A549 (cell line): ENCODE data around the gene NOC4L. TPM values are rescaled to one million over a fixed set of nuclear protein-coding genes. Genes with fewer than 3 reads are reported as not detected.

Experiments used
- ATAC-seq, 2 experiments: fragments of 200-7000 bp in 1 of 2; fragments of >200 bp in 1 of 2; cut with Nextera tagmentation in 1 of 2; cut with Tn5 transposase in 1 of 2; 3 replicates each; pipeline versions ENCODE4 v1.8.0 to v1.9.1; 2018 to 2020; ENCODE audit warnings: mild to moderate bottlenecking in 1 of 2, moderate library complexity in 1 of 2
- CTCF ChIA-PET: fragments of 300-600 bp; sonication (Branson Sonifier 250); formaldehyde crosslinking; extraction: SDS; loops from one replicate; lab custom pipeline; 2021; ENCODE audit warnings: antibody characterized with exemption, inconsistent platforms; lab: Yijun Ruan, JAX
- POLR2A ChIA-PET: fragments of 350-600 bp; formaldehyde crosslinking; extraction: SDS; loops from one replicate; lab custom pipeline; 2021; ENCODE audit warnings: antibody characterized with exemption, inconsistent platforms; lab: Yijun Ruan, JAX
- DNase-seq, 2 experiments: peaks; one replicate each; pipeline versions ENCODE4 v3.0.0 to v3.0.0-alpha.2; 2011 to 2016; ENCODE audit warnings: low read depth in 1 of 2, low spot score in 1 of 2
- FAIRE-seq: peaks from 2 replicates; lab custom pipeline; 2011; peaks lifted over from hg19 to GRCh38; lab: Jason Lieb, UNC
- H3K27ac ChIP-seq, 2 experiments: fragments of >200 bp; sonication (Bioruptor Twin); formaldehyde crosslinking; 3 replicates each; pipeline ENCODE4 v1.5.1; 2016 to 2017
- H3K4me1 ChIP-seq: fragments of >200 bp; sonication (Bioruptor Twin); formaldehyde crosslinking; 3 replicates; pipeline ENCODE4 v1.6.1; 2016
- H3K4me2 ChIP-seq: fragments of >200 bp; sonication (Bioruptor Twin); formaldehyde crosslinking; 3 replicates; pipeline ENCODE4 v1.6.1; 2016
- H3K4me3 ChIP-seq: fragments of >200 bp; sonication (Bioruptor Twin); formaldehyde crosslinking; 3 replicates; pipeline ENCODE4 v1.5.1; 2016
- H3K9me3 ChIP-seq: fragments of >200 bp; sonication (Bioruptor Twin); formaldehyde crosslinking; 3 replicates; pipeline ENCODE4 v1.6.1; 2016
- BHLHE40 ChIP-seq: IDR thresholded peaks from 2 replicates; pipeline ENCODE4 v1.6.1; 2012; ENCODE audit warnings: low read depth, low read length, inconsistent platforms
- CBX2 ChIP-seq: fragments of 200-600 bp; sonication (generic); IDR thresholded peaks from 2 replicates; pipeline ENCODE4 v1.6.1; 2016; ENCODE audit warnings: low read depth, mild to moderate bottlenecking, borderline replicate concordance
- CBX8 ChIP-seq: fragments of 200-600 bp; sonication (generic); IDR thresholded peaks from 2 replicates; pipeline ENCODE4 v1.6.1; 2016
- CEBPB ChIP-seq, 2 experiments: fragments of >200 bp in 1 of 2; sonication (Bioruptor Twin) in 1 of 2; formaldehyde crosslinking in 1 of 2; IDR thresholded peaks; 2 replicates each; pipeline ENCODE4 v1.6.1; 2012 to 2016
- CHD2 ChIP-seq: fragments of 150-350 bp; IDR thresholded peaks from 2 replicates; pipeline ENCODE4 v1.6.1; 2014; ENCODE audit warnings: low read length; ENCODE audit not compliant: partially characterized antibody
- EP300 ChIP-seq, 2 experiments: fragments of >200 bp; sonication (Bioruptor Twin); formaldehyde crosslinking; IDR thresholded peaks; 2 replicates in 1 of 2; 3 replicates in 1 of 2; pipeline ENCODE4 v1.6.1; 2016 to 2017
- ESRRA ChIP-seq: fragments of 150-350 bp; IDR thresholded peaks from 2 replicates; pipeline ENCODE4 v1.6.1; 2014; ENCODE audit warnings: mild to moderate bottlenecking, low read length, borderline replicate concordance
- FOSB ChIP-seq: fragments of 250-450 bp; sonication (Bioruptor Pico); IDR thresholded peaks from 2 replicates; pipeline ENCODE4 v1.5.0; 2020; ENCODE audit warnings: mild to moderate bottlenecking, moderate library complexity
- FOSL2 ChIP-seq, 2 experiments: fragments of 450-650 bp in 1 of 2; fragments of >200 bp in 1 of 2; sonication (Bioruptor Twin) in 1 of 2; formaldehyde crosslinking; IDR thresholded peaks; 2 replicates each; pipeline versions ENCODE4 v1.5.0 to v1.6.1; 2016 to 2020; ENCODE audit warnings: mild to moderate bottlenecking in 1 of 2, moderate library complexity in 1 of 2
- HDAC2 ChIP-seq: fragments of 200-600 bp; sonication (generic); IDR thresholded peaks from 2 replicates; pipeline ENCODE4 v1.6.1; 2016
- JUN ChIP-seq, 2 experiments: fragments of >200 bp; sonication (Bioruptor Twin); formaldehyde crosslinking; IDR thresholded peaks; 2 replicates in 1 of 2; 3 replicates in 1 of 2; pipeline ENCODE4 v1.6.1; 2016 to 2017
- KDM1A ChIP-seq: fragments of 200-600 bp; sonication (generic); IDR thresholded peaks from 2 replicates; pipeline ENCODE4 v1.6.1; 2016; ENCODE audit warnings: low read depth, mild to moderate bottlenecking
- KDM5A ChIP-seq: fragments of 200-600 bp; sonication (generic); IDR thresholded peaks from 2 replicates; pipeline ENCODE4 v1.6.1; 2016; ENCODE audit warnings: antibody characterized with exemption, mild to moderate bottlenecking
- NFE2L2 ChIP-seq: fragments of 150-350 bp; conservative IDR thresholded peaks from 2 replicates; pipeline ENCODE4 v1.6.1; 2014; ENCODE audit warnings: low read length
- NPAS2 ChIP-seq: fragments of 250-450 bp; sonication (Bioruptor Pico); IDR thresholded peaks from 2 replicates; pipeline ENCODE4 v1.8.0; 2022; ENCODE audit warnings: mild to moderate bottlenecking, moderate library complexity, borderline replicate concordance
- PHF8 ChIP-seq: fragments of 200-600 bp; sonication (generic); IDR thresholded peaks from 2 replicates; pipeline ENCODE4 v1.6.1; 2016; ENCODE audit warnings: low read depth, mild to moderate bottlenecking, antibody characterized with exemption, moderate library complexity, borderline replicate concordance
- POLR2A ChIP-seq: IDR thresholded peaks from 2 replicates; pipeline ENCODE4 v1.6.1; 2012; ENCODE audit warnings: mild to moderate bottlenecking, low read length
- RCOR1 ChIP-seq: fragments of 150-350 bp; IDR thresholded peaks from 2 replicates; pipeline ENCODE4 v1.6.1; 2014; ENCODE audit warnings: antibody characterized with exemption, low read length, low read depth
- TP53 ChIP-seq: fragments of 250-450 bp; sonication (Bioruptor Pico); IDR thresholded peaks from 2 replicates; pipeline ENCODE4 v1.5.0; 2021; ENCODE audit warnings: mild to moderate bottlenecking, moderate library complexity
- ZC3H11A ChIP-seq: fragments of 450-650 bp; IDR thresholded peaks from 2 replicates; pipeline ENCODE4 v1.6.1; 2014; ENCODE audit warnings: antibody characterized with exemption, mild to moderate bottlenecking
- ZFP36 ChIP-seq: fragments of 450-650 bp; IDR thresholded peaks from 2 replicates; pipeline ENCODE4 v1.6.1; 2014; ENCODE audit warnings: borderline replicate concordance; ENCODE audit not compliant: partially characterized antibody
- WGBS: methylation state at CpG from one replicate; pipeline ENCODE4 v1.1.6; 2017; ENCODE audit errors: missing lambda C conversion rate; 5-methylcytosine and 5-hydroxymethylcytosine counted together
- polyA plus RNA-seq, 4 experiments: library from polyadenylated mRNA; depleted of rRNA in 3 of 4; stranded (reverse); fragments of >200 nt; fragmentation: RNase III in 1 of 4; extraction: RNeasy Plus Mini Kit Qiagen cat#74134 plus additional on column Dnase treatment in 1 of 4; gene quantifications; 2 replicates in 3 of 4; 3 replicates in 1 of 4; pipeline ENCODE4 v1.2.3, GENCODE V29; 2011 to 2017
- TF ChIP-seq, protein P1 (sequence below): fragments of 250-450 bp; sonication (Bioruptor Pico); IDR thresholded peaks from 2 replicates; pipeline ENCODE4 v1.5.0; 2020; ENCODE audit warnings: low read depth, mild to moderate bottlenecking, moderate library complexity
- TF ChIP-seq, protein P2 (sequence below): fragments of >200 bp; sonication (Bioruptor Twin); formaldehyde crosslinking; IDR thresholded peaks from 2 replicates; pipeline ENCODE4 v1.6.1; 2016
- TF ChIP-seq, protein P3 (sequence below): IDR thresholded peaks from 2 replicates; pipeline ENCODE4 v1.6.1; 2012; ENCODE audit warnings: low read depth, borderline replicate concordance

NOC4L gene
- polyA plus RNA-seq, 2 of the 4 experiments (the other 2 are of a cell fraction): 12.1 to 34.1 TPM

DNA sequence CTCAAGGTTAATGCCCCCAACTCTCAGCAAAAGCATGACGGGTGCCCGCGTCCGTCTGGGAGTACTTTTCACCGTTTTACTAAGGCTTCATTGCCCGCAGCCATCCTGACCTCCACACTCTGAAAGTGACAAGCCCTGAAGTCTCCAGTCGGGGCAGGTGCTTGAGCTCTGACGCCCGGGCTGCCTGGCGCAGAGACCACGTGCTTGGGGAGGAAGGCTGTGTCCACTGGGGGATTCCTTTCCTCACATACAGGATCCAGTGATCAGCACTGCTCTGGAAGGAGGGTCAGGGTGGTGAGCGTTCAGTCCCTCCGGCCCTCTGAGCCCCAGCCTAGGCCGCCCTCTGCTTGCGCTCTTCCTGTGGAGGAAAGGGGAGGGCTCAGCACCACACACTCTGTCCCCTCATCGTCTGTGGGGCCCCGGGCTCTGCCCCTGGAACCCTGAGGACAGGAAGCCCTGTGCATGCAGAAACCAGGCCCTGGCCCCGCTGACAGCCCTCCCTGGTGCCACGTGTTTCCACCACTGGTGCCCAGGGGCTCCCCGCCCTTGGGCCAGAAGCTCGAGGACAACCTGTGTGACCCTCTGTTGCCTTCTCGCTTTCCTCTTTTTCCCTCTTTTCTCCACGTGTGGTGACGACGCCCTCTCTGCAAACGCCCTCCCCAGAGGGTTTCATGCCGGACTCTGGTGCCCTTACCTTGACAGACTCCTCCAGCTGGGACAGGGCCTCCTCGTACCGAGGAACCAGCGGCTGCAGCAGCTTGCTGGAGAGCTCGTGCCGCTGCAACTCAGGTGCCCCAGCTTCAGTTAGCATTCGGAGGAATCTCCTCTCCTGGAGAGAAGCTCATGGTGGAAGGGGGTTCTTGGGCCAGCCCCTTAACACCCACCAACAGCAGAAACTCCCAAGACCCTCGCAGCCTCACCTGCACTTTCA is 5.1 kb upstream of the NOC4L start:
- no peak for TF ChIP-seq CHD2
- no peak for TF ChIP-seq KDM1A
- no peak for TF ChIP-seq JUN (IDR thresholded peaks at IDR 0.05)
- TF ChIP-seq CBX2: no peak
- no peak for TF ChIP-seq ZC3H11A
- no peak for TF ChIP-seq FOSB
- no peak for TF ChIP-seq RCOR1
- TF ChIP-seq HDAC2: no peak
- no peak for TF ChIP-seq ESRRA
- TF ChIP-seq BHLHE40: no peak
- TF ChIP-seq ZFP36: no peak
- no peak for TF ChIP-seq NFE2L2
- no peak for TF ChIP-seq CBX8
- no peak for TF ChIP-seq EP300 (IDR thresholded peaks at IDR 0.05)
- TF ChIP-seq, protein P1, sequence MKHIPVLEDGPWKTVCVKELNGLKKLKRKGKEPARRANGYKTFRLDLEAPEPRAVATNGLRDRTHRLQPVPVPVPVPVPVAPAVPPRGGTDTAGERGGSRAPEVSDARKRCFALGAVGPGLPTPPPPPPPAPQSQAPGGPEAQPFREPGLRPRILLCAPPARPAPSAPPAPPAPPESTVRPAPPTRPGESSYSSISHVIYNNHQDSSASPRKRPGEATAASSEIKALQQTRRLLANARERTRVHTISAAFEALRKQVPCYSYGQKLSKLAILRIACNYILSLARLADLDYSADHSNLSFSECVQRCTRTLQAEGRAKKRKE (CRISPR knock-in tag): no peak
- TF ChIP-seq FOSL2 (IDR thresholded peaks at IDR 0.05): no peak
- TF ChIP-seq FOSL2 (CRISPR knock-in tag; IDR thresholded peaks at IDR 0.05): no peak
- TF ChIP-seq KDM5A: no peak
- TF ChIP-seq, all 56 proteins: peak for 0
- ATAC-seq: no peak; a peak in 1 of 6 replicates
- 89% methylated on average over 34 of the region's 34 CpGs for WGBS
- CTCF ChIA-PET: interaction anchor here (1.4 to 1.9 kb wide), 3 partner anchors 8 to 14 kb away, joined by 5 to 8 read pairs (median 5); no protein-coding TSS in a partner anchor
- Histone ChIP-seq H3K27ac (no peak overlapping the region), H3K4me1 (peaks cover 9% of the 10 kb centered on the region; the same call in 1 of the 3 replicates), H3K4me2 (no peak overlapping the region), H3K4me3 (no peak overlapping the region), H3K9me3 (no peaks in the 10 kb centered on the region)
- POLR2A ChIA-PET: no interaction called here
- DNase-seq: no peak
- no peak for FAIRE-seq

DNA sequence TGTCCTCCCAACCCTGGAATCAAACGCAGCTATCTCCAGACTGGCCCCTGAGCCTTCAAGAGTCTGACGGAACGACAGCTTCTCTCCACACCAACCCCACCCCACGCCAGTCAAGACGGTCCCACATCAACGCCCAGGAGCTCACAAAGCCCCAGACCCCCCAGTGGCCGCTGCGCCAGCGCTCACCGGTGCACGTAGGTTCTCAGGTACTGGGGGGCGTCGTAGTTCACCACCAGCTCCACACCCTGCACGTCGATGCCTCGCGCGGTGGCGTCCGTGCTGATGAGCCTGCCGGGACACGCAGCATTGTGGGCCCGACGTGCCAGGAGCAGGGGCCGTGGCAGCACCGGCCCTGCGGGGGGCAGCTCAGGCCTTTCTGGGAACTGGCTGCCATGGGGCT is 4.3 kb upstream of the NOC4L start:
- POLR2A ChIA-PET: no interaction called here
- Histone ChIP-seq H3K9me3 (no peaks in the 10 kb centered on the region), H3K4me3 (no peak overlapping the region), H3K4me2 (no peak overlapping the region), H3K4me1 (peaks cover 9% of the 10 kb centered on the region; the same call in 1 of the 3 replicates), H3K27ac (no peak overlapping the region)
- CTCF ChIA-PET: interaction anchor here (1.4 to 1.9 kb wide), 3 partner anchors 9 to 14 kb away, joined by 5 to 8 read pairs (median 5); no protein-coding TSS in a partner anchor
- no peak for FAIRE-seq
- WGBS: 93% methylated on average over 20 of the region's 27 CpGs
- no peak for DNase-seq
- TF ChIP-seq, protein P2, sequence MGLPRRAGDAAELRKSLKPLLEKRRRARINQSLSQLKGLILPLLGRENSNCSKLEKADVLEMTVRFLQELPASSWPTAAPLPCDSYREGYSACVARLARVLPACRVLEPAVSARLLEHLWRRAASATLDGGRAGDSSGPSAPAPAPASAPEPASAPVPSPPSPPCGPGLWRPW: no peak
- TF ChIP-seq CHD2 (no peak), POLR2A (no peak), ZFP36 (no peak), NPAS2 (CRISPR knock-in tag) (no peak), TP53 (CRISPR knock-in tag) (no peak), CEBPB (IDR thresholded peaks at IDR 0.05) (no peak), EP300 (IDR thresholded peaks at IDR 0.05) (no peak), CBX2 (no peak), ZC3H11A (no peak), PHF8 (no peak)
- TF ChIP-seq, protein P3, sequence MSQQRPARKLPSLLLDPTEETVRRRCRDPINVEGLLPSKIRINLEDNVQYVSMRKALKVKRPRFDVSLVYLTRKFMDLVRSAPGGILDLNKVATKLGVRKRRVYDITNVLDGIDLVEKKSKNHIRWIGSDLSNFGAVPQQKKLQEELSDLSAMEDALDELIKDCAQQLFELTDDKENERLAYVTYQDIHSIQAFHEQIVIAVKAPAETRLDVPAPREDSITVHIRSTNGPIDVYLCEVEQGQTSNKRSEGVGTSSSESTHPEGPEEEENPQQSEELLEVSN: no peak
- ATAC-seq: no peak
